Astrocyte (in vitro differentiated cells and primary cell): ENCODE results near the gene RIC1. TPM values are rescaled to one million over a fixed set of nuclear protein-coding genes. Genes with fewer than 3 reads are reported as not detected.

Experiments
- DNase-seq: peaks from one replicate; pipeline ENCODE4 v3.0.0-alpha.2; 2010; ENCODE audit warnings: low read depth
- FAIRE-seq: peaks from 2 replicates; lab custom pipeline; 2011; peaks lifted over from hg19 to GRCh38; lab: Jason Lieb, UNC
- H2AFZ ChIP-seq: 2 replicates; pipeline ENCODE4 v1.6.0; 2012; ENCODE audit warnings: low read depth, low read length, inconsistent platforms
- H3K27ac ChIP-seq: 2 replicates; pipeline ENCODE4 v1.5.1; 2011; ENCODE audit warnings: low read depth, low read length, inconsistent platforms
- H3K27me3 ChIP-seq: 2 replicates; pipeline ENCODE4 v1.6.0; 2011; ENCODE audit warnings: low read length, inconsistent platforms; ENCODE audit not compliant: insufficient read depth
- H3K36me3 ChIP-seq: 2 replicates; pipeline ENCODE4 v1.5.1; 2011; ENCODE audit warnings: low read length, inconsistent platforms; ENCODE audit not compliant: insufficient read depth
- H3K4me1 ChIP-seq: 2 replicates; pipeline ENCODE4 v1.5.1; 2011; ENCODE audit warnings: low read length, inconsistent platforms; ENCODE audit not compliant: insufficient read depth
- H3K4me2 ChIP-seq: 2 replicates; pipeline ENCODE4 v1.6.0; 2012; ENCODE audit warnings: low read length, inconsistent platforms
- H3K4me3 ChIP-seq: 2 replicates; pipeline ENCODE4 v1.5.1; 2011; ENCODE audit warnings: low read depth, mild to moderate bottlenecking, low read length, inconsistent platforms; ENCODE audit not compliant: insufficient read depth
- H3K79me2 ChIP-seq: 2 replicates; pipeline ENCODE4 v1.6.0; 2012; ENCODE audit warnings: mild to moderate bottlenecking, low read length, inconsistent platforms; ENCODE audit not compliant: insufficient read depth
- H3K9ac ChIP-seq: 2 replicates; pipeline ENCODE4 v1.6.0; 2012; ENCODE audit warnings: mild to moderate bottlenecking, low read length, inconsistent platforms
- H3K9me3 ChIP-seq: 2 replicates; pipeline ENCODE4 v1.5.1; 2012; ENCODE audit warnings: low read depth, mild to moderate bottlenecking, low read length, inconsistent platforms; ENCODE audit not compliant: insufficient read depth
- H4K20me1 ChIP-seq: 2 replicates; pipeline ENCODE4 v1.6.0; 2012; ENCODE audit warnings: low read length, inconsistent platforms; ENCODE audit not compliant: insufficient read depth
- H3K27ac Mint-ChIP-seq: one replicate; pipeline ENCODE4 v1.8.0; 2021; ENCODE audit warnings: mild to moderate bottlenecking, mixed read lengths; ENCODE audit not compliant: unreplicated experiment
- H3K27me3 Mint-ChIP-seq: one replicate; pipeline ENCODE4 v1.8.0; 2021; ENCODE audit warnings: low read depth, mixed read lengths; ENCODE audit not compliant: unreplicated experiment
- H3K36me3 Mint-ChIP-seq: one replicate; pipeline ENCODE4 v1.8.0; 2021; ENCODE audit warnings: low read depth, mixed read lengths; ENCODE audit not compliant: unreplicated experiment
- H3K4me1 Mint-ChIP-seq: one replicate; pipeline ENCODE4 v1.8.0; 2021; ENCODE audit warnings: low read depth, mixed read lengths; ENCODE audit not compliant: unreplicated experiment
- H3K4me3 Mint-ChIP-seq: one replicate; pipeline ENCODE4 v1.8.0; 2021; ENCODE audit warnings: mild to moderate bottlenecking, moderate library complexity, mixed read lengths; ENCODE audit not compliant: unreplicated experiment
- H3K9me3 Mint-ChIP-seq: one replicate; pipeline ENCODE4 v1.8.0; 2021; ENCODE audit warnings: mild to moderate bottlenecking, mixed read lengths; ENCODE audit not compliant: unreplicated experiment
- CTCF ChIP-seq: IDR thresholded peaks from 2 replicates; pipeline ENCODE4 v1.5.1; 2011; ENCODE audit warnings: low read depth, mild to moderate bottlenecking, inconsistent platforms, low read length, moderate library complexity; ENCODE audit not compliant: insufficient read depth
- EZH2 ChIP-seq: IDR thresholded peaks from 2 replicates; pipeline ENCODE4 v1.6.1; 2012; ENCODE audit warnings: mild to moderate bottlenecking, low read length, inconsistent platforms; ENCODE audit not compliant: insufficient read depth
- total RNA-seq: library from RNA; stranded (reverse); gene quantifications from 2 replicates; pipeline ENCODE4 v1.2.1, GENCODE V29; 2021

RIC1 gene
- total RNA-seq, 1 donor from 2014 or later = 53.8 TPM

GRCh38 chr9:5783982-5784381 is 155.1 kb downstream of the RIC1 start:
- H3K4me1 ChIP-seq = no peaks in the 10 kb centered on the region
- no peak overlapping the region for H3K27ac ChIP-seq
- H3K9ac ChIP-seq = no peak overlapping the region
- FAIRE-seq (no peak), DNase-seq (no peak)
- peaks cover 4% of the 10 kb centered on the region for H3K9me3 ChIP-seq
- Mint-ChIP-seq H3K4me3 (no peak overlapping the region), H3K27me3 (no peaks in the 10 kb centered on the region), H3K4me1 (peaks cover 29% of the 10 kb centered on the region), H3K9me3 (peaks cover 13% of the 10 kb centered on the region), H3K36me3 (peaks cover 33% of the 10 kb centered on the region), H3K27ac (no peak overlapping the region)
- no peak overlapping the region for H3K4me2 ChIP-seq
- no peaks in the 10 kb centered on the region for H3K79me2 ChIP-seq
- no peaks in the 10 kb centered on the region for H3K27me3 ChIP-seq
- no peaks in the 10 kb centered on the region for H4K20me1 ChIP-seq
- peaks cover 4% of the 10 kb centered on the region for H3K36me3 ChIP-seq
- H3K4me3 ChIP-seq = no peak overlapping the region
- no peak overlapping the region for H2AFZ ChIP-seq
- no peak for TF ChIP-seq EZH2

GRCh38 chr9:5784526-5785315 is 155.8 kb downstream of the RIC1 start:
- no peak overlapping the region for H2AFZ ChIP-seq
- peaks cover 4% of the 10 kb centered on the region for H3K36me3 ChIP-seq
- no peak for FAIRE-seq
- H3K4me3 ChIP-seq = no peak overlapping the region
- TF ChIP-seq CTCF (no peak), EZH2 (no peak)
- no peaks in the 10 kb centered on the region for H3K79me2 ChIP-seq
- H3K4me3 Mint-ChIP-seq = no peak overlapping the region
- H3K9me3 Mint-ChIP-seq = peaks cover 12% of the 10 kb centered on the region
- H3K4me1 ChIP-seq = no peaks in the 10 kb centered on the region
- no peak overlapping the region for H3K27ac ChIP-seq
- H3K36me3 Mint-ChIP-seq = peaks cover 29% of the 10 kb centered on the region
- H3K27me3 ChIP-seq = no peaks in the 10 kb centered on the region
- no peak overlapping the region for H3K27ac Mint-ChIP-seq
- H3K9me3 ChIP-seq = no peaks in the 10 kb centered on the region
- H3K4me2 ChIP-seq = no peak overlapping the region
- H3K27me3 Mint-ChIP-seq = no peaks in the 10 kb centered on the region
- DNase-seq = no peak
- H3K4me1 Mint-ChIP-seq = peaks cover 29% of the 10 kb centered on the region
- no peaks in the 10 kb centered on the region for H4K20me1 ChIP-seq
- H3K9ac ChIP-seq = no peak overlapping the region

GRCh38 chr9:5786370-5787127 is 157.6 kb downstream of the RIC1 start:
- Mint-ChIP-seq H3K27ac (peak overlapping the region; percentile 71), H3K27me3 (no peaks in the 10 kb centered on the region), H3K4me3 (no peak overlapping the region), H3K4me1 (peaks cover 24% of the 10 kb centered on the region), H3K36me3 (peaks cover 15% of the 10 kb centered on the region), H3K9me3 (peaks cover 8% of the 10 kb centered on the region)
- no peak for TF ChIP-seq EZH2
- no peak for TF ChIP-seq CTCF
- DNase-seq = no peak
- Histone ChIP-seq H3K4me1 (no peaks in the 10 kb centered on the region), H3K4me3 (no peak overlapping the region), H3K79me2 (no peaks in the 10 kb centered on the region), H3K27me3 (no peaks in the 10 kb centered on the region), H4K20me1 (no peaks in the 10 kb centered on the region), H3K9me3 (no peaks in the 10 kb centered on the region), H2AFZ (no peak overlapping the region), H3K27ac (no peak overlapping the region), H3K9ac (no peak overlapping the region), H3K36me3 (peaks cover 4% of the 10 kb centered on the region), H3K4me2 (no peak overlapping the region)
- FAIRE-seq = no peak
